ENCODE results near the gene AFAP1. TPM values are rescaled to one million over a fixed set of nuclear protein-coding genes. Genes with fewer than 3 reads are reported as not detected.

Gene AFAP1
- total RNA-seq, 1 donor from 2014 or later, result 31.9 TPM

- Mint-ChIP-seq H3K4me1 (ENCODE audit: low read depth) (peaks cover 13% of the 10 kb centered on the region), H3K4me3 (ENCODE audit: low read depth) (no peak overlapping the region), H3K27me3 (no peaks in the 10 kb centered on the region), H3K36me3 (ENCODE audit: insufficient read depth) (peaks cover 17% of the 10 kb centered on the region), H3K27ac (peak overlapping the region; percentile 29), H3K9me3 (ENCODE audit: low read depth) (peaks cover 5% of the 10 kb centered on the region)
- DNase-seq (ENCODE audit: low spot score, unreplicated experiment), result no peak
- TF ChIP-seq, protein P1, sequence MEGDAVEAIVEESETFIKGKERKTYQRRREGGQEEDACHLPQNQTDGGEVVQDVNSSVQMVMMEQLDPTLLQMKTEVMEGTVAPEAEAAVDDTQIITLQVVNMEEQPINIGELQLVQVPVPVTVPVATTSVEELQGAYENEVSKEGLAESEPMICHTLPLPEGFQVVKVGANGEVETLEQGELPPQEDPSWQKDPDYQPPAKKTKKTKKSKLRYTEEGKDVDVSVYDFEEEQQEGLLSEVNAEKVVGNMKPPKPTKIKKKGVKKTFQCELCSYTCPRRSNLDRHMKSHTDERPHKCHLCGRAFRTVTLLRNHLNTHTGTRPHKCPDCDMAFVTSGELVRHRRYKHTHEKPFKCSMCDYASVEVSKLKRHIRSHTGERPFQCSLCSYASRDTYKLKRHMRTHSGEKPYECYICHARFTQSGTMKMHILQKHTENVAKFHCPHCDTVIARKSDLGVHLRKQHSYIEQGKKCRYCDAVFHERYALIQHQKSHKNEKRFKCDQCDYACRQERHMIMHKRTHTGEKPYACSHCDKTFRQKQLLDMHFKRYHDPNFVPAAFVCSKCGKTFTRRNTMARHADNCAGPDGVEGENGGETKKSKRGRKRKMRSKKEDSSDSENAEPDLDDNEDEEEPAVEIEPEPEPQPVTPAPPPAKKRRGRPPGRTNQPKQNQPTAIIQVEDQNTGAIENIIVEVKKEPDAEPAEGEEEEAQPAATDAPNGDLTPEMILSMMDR (IDR thresholded peaks at IDR 0.05; ENCODE audit: unreplicated experiment), result no peak
These were observed 64.8 kb downstream of the AFAP1 start for GRCh38 chr4:7874838-7875237.

GRCh38 chr4:7873881-7874280 lies 65.8 kb downstream of the AFAP1 start:
- Mint-ChIP-seq H3K36me3 (ENCODE audit: insufficient read depth) (peaks cover 20% of the 10 kb centered on the region), H3K4me1 (ENCODE audit: low read depth) (peaks cover 9% of the 10 kb centered on the region), H3K27ac (no peak overlapping the region), H3K4me3 (ENCODE audit: low read depth) (no peak overlapping the region), H3K27me3 (no peaks in the 10 kb centered on the region), H3K9me3 (ENCODE audit: low read depth) (peaks cover 8% of the 10 kb centered on the region)
- no peak for DNase-seq (ENCODE audit: low spot score, unreplicated experiment)
- TF ChIP-seq, protein P1 (IDR thresholded peaks at IDR 0.05; ENCODE audit: unreplicated experiment), result no peak

DNA sequence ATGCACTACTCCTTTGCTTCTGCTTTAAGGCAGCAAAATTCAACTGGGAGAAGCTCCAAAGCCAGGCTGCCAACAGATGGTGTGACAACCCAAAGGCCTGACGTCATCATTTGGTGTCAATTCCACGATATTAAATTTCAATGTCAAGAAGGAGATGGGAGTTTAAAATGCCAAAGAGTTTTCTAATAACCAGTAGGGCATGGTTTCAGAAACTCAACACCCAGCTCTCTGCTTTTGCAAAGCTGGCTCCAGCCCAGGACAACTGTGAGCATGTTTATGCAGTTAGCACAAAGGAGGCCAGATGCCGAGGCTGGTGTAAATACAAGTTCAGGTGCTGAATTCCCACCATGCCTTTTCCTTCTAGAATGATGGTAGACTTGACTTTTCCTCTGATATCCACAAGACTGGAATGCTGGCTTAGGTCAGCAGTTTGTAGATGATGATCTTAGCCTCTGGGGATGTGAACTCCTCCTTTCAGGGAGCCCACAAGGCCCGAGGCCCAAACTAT lies 67.3 kb downstream of the AFAP1 start:
- Mint-ChIP-seq H3K27ac (no peak overlapping the region), H3K4me3 (ENCODE audit: low read depth) (no peak overlapping the region), H3K27me3 (no peaks in the 10 kb centered on the region), H3K4me1 (ENCODE audit: low read depth) (peaks cover 3% of the 10 kb centered on the region), H3K9me3 (ENCODE audit: low read depth) (peaks cover 8% of the 10 kb centered on the region), H3K36me3 (ENCODE audit: insufficient read depth) (peaks cover 29% of the 10 kb centered on the region)
- DNase-seq (ENCODE audit: low spot score, unreplicated experiment), result no peak
- TF ChIP-seq, protein P1 (IDR thresholded peaks at IDR 0.05; ENCODE audit: unreplicated experiment), result no peak

DNA sequence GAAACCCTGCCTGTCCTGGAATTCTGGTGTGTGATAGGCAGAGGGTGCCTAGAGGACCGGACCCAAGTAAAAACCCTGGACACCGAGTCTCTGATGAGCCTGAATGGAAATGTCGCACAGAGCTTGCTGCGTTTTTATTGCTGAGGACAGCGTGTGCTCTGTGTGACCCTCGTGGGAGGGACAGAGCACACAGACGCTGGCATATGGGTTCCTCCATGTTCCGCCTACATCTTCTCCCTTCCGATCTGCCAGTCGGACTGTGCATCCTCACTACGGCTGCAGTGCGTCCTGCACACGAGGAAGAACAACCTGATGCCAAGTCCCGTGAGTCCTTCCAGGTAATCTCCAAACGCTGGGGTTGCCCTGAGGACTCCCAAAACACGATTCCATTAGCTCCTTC lies 68.3 kb downstream of the AFAP1 start:
- H3K27ac Mint-ChIP-seq, result no peak overlapping the region
- no peak for DNase-seq (ENCODE audit: low spot score, unreplicated experiment)
- no peak overlapping the region for H3K4me3 Mint-ChIP-seq (ENCODE audit: low read depth)
- TF ChIP-seq, protein P1 (IDR thresholded peaks at IDR 0.05; ENCODE audit: unreplicated experiment), result no peak
- H3K4me1 Mint-ChIP-seq (ENCODE audit: low read depth), result peaks cover 3% of the 10 kb centered on the region
- no peaks in the 10 kb centered on the region for H3K27me3 Mint-ChIP-seq
- H3K36me3 Mint-ChIP-seq (ENCODE audit: insufficient read depth), result peaks cover 30% of the 10 kb centered on the region
- H3K9me3 Mint-ChIP-seq (ENCODE audit: low read depth), result peaks cover 8% of the 10 kb centered on the region

DNA sequence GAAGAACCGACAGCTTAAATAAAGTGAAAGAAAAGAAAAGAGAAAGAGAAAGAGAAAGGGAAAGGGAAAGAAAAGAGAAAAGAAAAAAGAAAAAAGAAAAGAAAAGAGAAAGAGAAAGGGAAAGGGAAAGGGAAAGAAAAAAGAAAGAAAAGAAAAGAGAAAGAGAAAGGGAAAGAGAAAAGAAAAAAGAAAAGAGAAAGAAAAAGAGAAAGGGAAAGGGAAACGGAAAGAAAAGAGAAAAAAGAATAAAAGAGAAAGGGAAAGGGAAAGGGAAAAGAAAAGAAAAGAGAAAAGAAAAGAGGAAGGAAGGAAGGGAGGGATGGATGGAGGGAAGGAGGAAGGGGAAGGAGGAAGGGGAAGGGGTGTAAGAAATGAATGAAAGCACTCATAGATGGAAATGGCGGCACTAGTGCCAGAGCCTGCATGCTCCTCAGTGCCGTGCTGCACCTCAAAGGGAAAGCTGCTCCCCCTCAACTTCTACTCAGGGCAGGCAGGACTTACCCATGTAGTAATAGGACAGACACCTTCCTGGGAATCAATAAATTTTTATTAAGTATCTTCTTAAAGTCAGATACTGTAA lies 70.7 kb downstream of the AFAP1 start:
- DNase-seq (ENCODE audit: low spot score, unreplicated experiment), result no peak
- Mint-ChIP-seq H3K27me3 (no peaks in the 10 kb centered on the region), H3K4me3 (ENCODE audit: low read depth) (no peak overlapping the region), H3K4me1 (ENCODE audit: low read depth) (peaks cover 3% of the 10 kb centered on the region), H3K27ac (no peak overlapping the region), H3K36me3 (ENCODE audit: insufficient read depth) (peaks cover 36% of the 10 kb centered on the region), H3K9me3 (ENCODE audit: low read depth) (peaks cover 12% of the 10 kb centered on the region)
- TF ChIP-seq, protein P1 (IDR thresholded peaks at IDR 0.05; ENCODE audit: unreplicated experiment), result no peak
